Keratinocyte (primary cell): Measurements from ENCODE around the gene DTYMK.

Experiments
- CTCF ChIP-seq, 3 experiments: IDR thresholded peaks in 1 of 3; conservative IDR thresholded peaks in 1 of 3; optimal IDR thresholded peaks in 1 of 3; 2 replicates in 2 of 3; 3 replicates in 1 of 3; pipeline versions ENCODE3 to v1.5.1; 2011; ENCODE audit warnings: low read length in 3 of 3, mild to moderate bottlenecking in 3 of 3, moderate library complexity in 2 of 3, control low read depth in 1 of 3, inconsistent platforms in 1 of 3; ENCODE audit not compliant: insufficient read depth in 2 of 3; ENCODE audit errors: extremely low read depth in 1 of 3
- EZH2 ChIP-seq: IDR thresholded peaks from one replicate; pipeline ENCODE4 v1.6.1; 2012; ENCODE audit warnings: inconsistent platforms, mild to moderate bottlenecking, low read length, moderate library complexity

GRCh38 chr2:241722896-241723454, 36.4 kb upstream of the DTYMK start:
- no peak for TF ChIP-seq CTCF (optimal IDR thresholded peaks at IDR 0.05 in 1 of 3, IDR thresholded peaks at IDR 0.05 in 1 of 3, conservative IDR thresholded peaks at IDR 0.05 in 1 of 3; ENCODE audit: extremely low read depth in 1 of 3, insufficient read depth in 2 of 3, low read length in 3 of 3)
- no peak for TF ChIP-seq EZH2
